NCI-H774 (cell line): ENCODE measurements around the gene AGPAT4.
"Not testable (repeated sequence)": the region's sequence is repeated elsewhere in the genome, so short reads cannot be mapped to it uniquely, and the experiment has no call there.

ENCODE experiments used
- DNase-seq: peaks from one replicate; lab custom pipeline; 2025; lab: John Stamatoyannopoulos, UW

AGPAT4 gene

GRCh38 chr6:161138543-161139303, 135.1 kb downstream of the AGPAT4 start:
- no peak for DNase-seq

- no peak for DNase-seq
Measured at GRCh38 chr6:161137839-161138542, 135.9 kb downstream of the AGPAT4 start.

- DNase-seq: no peak
Measured at GRCh38 chr6:161137320-161137719, 136.5 kb downstream of the AGPAT4 start.

- DNase-seq: no peak
Measured at GRCh38 chr6:161136655-161137054, 137.2 kb downstream of the AGPAT4 start.

- no peak for DNase-seq
Measured at GRCh38 chr6:161135695-161136591, 137.9 kb downstream of the AGPAT4 start.

- DNase-seq: no peak
Measured at GRCh38 chr6:161134550-161135298, 139.1 kb downstream of the AGPAT4 start.

GRCh38 chr6:161133963-161134362, 139.9 kb downstream of the AGPAT4 start:
- no peak for DNase-seq

GRCh38 chr6:161132384-161132783, 141.5 kb downstream of the AGPAT4 start:
- no peak for DNase-seq

GRCh38 chr6:161130967-161131766, 142.7 kb downstream of the AGPAT4 start:
- no peak for DNase-seq

- DNase-seq: no peak
Measured at GRCh38 chr6:161130541-161130940, 143.3 kb downstream of the AGPAT4 start.

- DNase-seq: no peak
Measured at GRCh38 chr6:161128680-161129196, 145.1 kb downstream of the AGPAT4 start.

GRCh38 chr6:161128230-161128629, 145.6 kb downstream of the AGPAT4 start:
- no peak for DNase-seq

GRCh38 chr6:161127071-161127740, 146.7 kb downstream of the AGPAT4 start:
- DNase-seq: no peak

- no peak for DNase-seq
Measured at GRCh38 chr6:161125591-161125990, 148.3 kb downstream of the AGPAT4 start.

GRCh38 chr6:161123319-161123718, 150.5 kb downstream of the AGPAT4 start:
- DNase-seq: not testable (repeated sequence)

GRCh38 chr6:161117942-161118341, 155.9 kb downstream of the AGPAT4 start:
- DNase-seq: no peak

- DNase-seq: no peak
Measured at GRCh38 chr6:161117308-161117707, 156.6 kb downstream of the AGPAT4 start.

GRCh38 chr6:161116554-161116953, 157.3 kb downstream of the AGPAT4 start:
- no peak for DNase-seq

GRCh38 chr6:161115468-161115867, 158.4 kb downstream of the AGPAT4 start:
- no peak for DNase-seq

- DNase-seq: no peak
Measured at GRCh38 chr6:161111261-161111660, 162.6 kb downstream of the AGPAT4 start.
